OCI-LY7 (cell line): ENCODE measurements around the gene PLEKHG4B. TPM values are rescaled to one million over a fixed set of nuclear protein-coding genes. Genes with fewer than 3 reads are reported as not detected.
"Not testable (repeated sequence)": the region's sequence is repeated elsewhere in the genome, so short reads cannot be mapped to it uniquely, and the experiment has no call there.

Source experiments
- BruUV-seq: library from RNA; stranded (reverse); fragments of 400-500 nt; replicated peaks from 2 replicates; lab custom pipeline; 2021; lab: Mats Ljungman, UMichigan
- CTCF ChIA-PET: fragments of 300-600 bp; sonication (Branson Sonifier 250); formaldehyde crosslinking; loops from one replicate; lab custom pipeline; 2022; ENCODE audit warnings: antibody characterized with exemption; ENCODE audit not compliant: unreplicated experiment; lab: Charles Lee
- POLR2A ChIA-PET: fragments of 300-600 bp; sonication (Branson Sonifier 250); formaldehyde crosslinking; loops from one replicate; lab custom pipeline; 2022; ENCODE audit warnings: antibody characterized with exemption; lab: Charles Lee
- DNase-seq: peaks from one replicate; pipeline ENCODE4 v3.0.0-alpha.2; 2015; ENCODE audit warnings: low spot score
- H2AFZ ChIP-seq: fragments of 200-600 bp; sonication (generic), shearing (Covaris generic); 2 replicates; pipeline ENCODE4 v1.6.1; 2014; ENCODE audit warnings: mild to moderate bottlenecking, antibody characterized with exemption, low read length, moderate library complexity
- H3K27ac ChIP-seq: fragments of 200-600 bp; sonication (generic); 2 replicates; pipeline ENCODE4 v1.5.1; 2014; ENCODE audit warnings: mixed run types, low read depth, mild to moderate bottlenecking, moderate library complexity, low read length, inconsistent platforms; ENCODE audit not compliant: poor library complexity, severe bottlenecking
- H3K36me3 ChIP-seq: fragments of 200-600 bp; sonication (generic); 2 replicates; pipeline ENCODE4 v1.6.1; 2014; ENCODE audit warnings: mild to moderate bottlenecking, antibody characterized with exemption, low read length, moderate library complexity, mixed read lengths; ENCODE audit not compliant: insufficient read depth
- H3K4me1 ChIP-seq: fragments of 200-600 bp; sonication (generic); 2 replicates; pipeline ENCODE4 v1.5.1; 2014; ENCODE audit warnings: mild to moderate bottlenecking, low read length; ENCODE audit not compliant: insufficient read depth, poor library complexity, severe bottlenecking
- H3K4me2 ChIP-seq: fragments of 200-600 bp; sonication (generic); 2 replicates; pipeline ENCODE4 v1.6.1; 2014; ENCODE audit warnings: mild to moderate bottlenecking, low read length
- H3K4me3 ChIP-seq: fragments of 200-600 bp; sonication (generic); 2 replicates; pipeline ENCODE4 v1.5.1; 2014; ENCODE audit warnings: mild to moderate bottlenecking, low read depth, low read length; ENCODE audit not compliant: poor library complexity, severe bottlenecking
- H3K79me2 ChIP-seq: fragments of 200-600 bp; sonication (generic); 2 replicates; pipeline ENCODE4 v1.6.1; 2016; ENCODE audit warnings: low read depth, mild to moderate bottlenecking, low read length, moderate library complexity, mixed read lengths; ENCODE audit not compliant: insufficient read depth
- H3K9me2 ChIP-seq: fragments of 200-600 bp; sonication (generic); 2 replicates; pipeline ENCODE4 v1.6.1; 2016; ENCODE audit warnings: mild to moderate bottlenecking, low read length, mixed read lengths; ENCODE audit not compliant: insufficient read depth
- H3K9me3 ChIP-seq: fragments of 200-600 bp; sonication (generic); 2 replicates; pipeline ENCODE4 v1.6.1; 2014; ENCODE audit warnings: mild to moderate bottlenecking, mixed run types, low read length, mixed read lengths
- H4K20me1 ChIP-seq: fragments of 200-600 bp; sonication (generic); 2 replicates; pipeline ENCODE4 v1.6.1; 2014; ENCODE audit warnings: mild to moderate bottlenecking, antibody characterized with exemption, low read length, moderate library complexity, mixed read lengths; ENCODE audit not compliant: insufficient read depth
- CTCF ChIP-seq: fragments of 200-600 bp; sonication (generic); conservative IDR thresholded peaks from 2 replicates; pipeline ENCODE4 v1.5.1; 2014; ENCODE audit warnings: mild to moderate bottlenecking, antibody characterized with exemption, low read length, moderate library complexity, mixed read lengths
- EZH2phosphoT487 ChIP-seq: fragments of 200-600 bp; sonication (generic); IDR thresholded peaks from 2 replicates; pipeline ENCODE4 v1.6.1; 2018; ENCODE audit warnings: low read depth, borderline replicate concordance, mild to moderate bottlenecking, mixed run types, antibody characterized with exemption, low read length, moderate library complexity, mixed read lengths
- intact Hi-C: fragments of 100-400 bp; cut with micrococcal nuclease; formaldehyde crosslinking; loops from one replicate; pipeline ENCODE4 v1.10.0; 2022; ENCODE audit not compliant: unreplicated experiment
- total RNA-seq, 2 experiments: library from RNA; depleted of rRNA in 1 of 2; stranded (reverse); fragments of >200 nt in 1 of 2; shearing (Covaris generic) in 1 of 2; gene quantifications; 2 replicates each; pipeline ENCODE4 v1.2.3, GENCODE V29; 2014 to 2022

The PLEKHG4B gene
- total RNA-seq, 2 experiments from 2014 or later, result 0.30 to 0.41 TPM

DNA sequence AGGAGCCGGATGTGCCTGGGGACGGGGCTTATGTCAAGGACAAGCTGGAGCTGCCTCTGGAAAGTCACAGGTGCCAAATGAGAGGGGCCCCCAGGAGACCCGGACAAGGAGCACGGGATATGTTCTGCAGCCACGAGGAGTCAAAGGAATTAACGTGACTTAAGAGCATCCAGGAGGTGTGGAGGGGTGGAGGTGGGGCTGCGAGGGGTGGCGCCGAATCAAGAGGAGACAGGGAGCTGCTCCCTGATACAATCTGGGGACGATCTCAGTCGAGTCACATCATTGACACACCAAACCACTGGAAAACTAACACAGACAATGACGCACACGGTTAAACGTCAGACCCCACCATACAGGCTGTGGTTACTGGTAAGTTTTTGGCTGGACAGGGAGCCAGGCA is 115.6 kb downstream of the PLEKHG4B start:
- no peak for TF ChIP-seq CTCF
- no peak for TF ChIP-seq EZH2phosphoT487
- Histone ChIP-seq H3K36me3 (peaks cover 55% of the 10 kb centered on the region), H3K79me2 (peaks cover 31% of the 10 kb centered on the region), H2AFZ (no peak overlapping the region), H3K9me2 (no peaks in the 10 kb centered on the region), H4K20me1 (peaks cover 5% of the 10 kb centered on the region), H3K9me3 (no peaks in the 10 kb centered on the region), H3K4me2 (no peak overlapping the region), H3K4me1 (peaks cover 15% of the 10 kb centered on the region), H3K27ac (no peak overlapping the region), H3K4me3 (no peak overlapping the region)
- BruUV-seq, result no TSS peak
- ChIA-PET POLR2A (interaction anchor here (0.6 to 0.7 kb wide), 2 partner anchors 13 to 17 kb away, joined by 3 read pairs; no protein-coding TSS in a partner anchor), CTCF (no interaction called here)
- intact Hi-C loops, result no loop called here
- DNase-seq, result no peak

DNA sequence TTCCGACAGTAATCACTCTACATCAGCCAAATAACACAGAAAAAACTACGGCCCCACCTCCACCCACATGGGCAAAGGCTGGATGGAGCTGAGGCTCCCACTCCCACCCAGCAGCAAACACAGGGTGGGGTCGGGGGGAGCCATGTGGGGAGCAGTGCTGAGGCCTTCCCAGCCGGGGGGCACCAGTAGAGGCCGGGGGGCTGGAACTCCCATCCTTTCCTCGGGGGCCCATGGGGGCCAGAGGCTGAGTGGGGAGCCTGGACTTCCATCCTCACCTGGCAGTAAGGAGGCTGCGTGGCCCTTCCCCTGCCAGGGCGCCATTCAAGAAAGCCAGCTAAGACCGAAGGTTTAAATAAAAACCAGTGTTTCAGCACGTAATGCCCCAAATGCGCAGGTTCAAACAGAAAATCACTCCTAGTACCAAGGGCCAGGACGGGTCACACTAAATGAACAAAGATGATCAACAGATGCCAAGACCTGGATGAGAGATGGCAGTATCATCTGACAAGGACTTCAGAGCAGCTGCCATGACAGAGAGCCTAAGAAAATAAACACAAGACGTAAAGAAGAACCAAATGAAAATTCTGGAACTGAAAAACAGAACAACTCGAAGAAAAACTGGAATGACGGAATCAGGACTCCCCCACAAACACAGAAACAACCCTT is 116.6 kb downstream of the PLEKHG4B start:
- Histone ChIP-seq H3K4me2 (no peak overlapping the region), H2AFZ (no peak overlapping the region), H3K4me1 (peaks cover 5% of the 10 kb centered on the region), H3K9me2 (no peaks in the 10 kb centered on the region), H4K20me1 (peaks cover 5% of the 10 kb centered on the region), H3K79me2 (peaks cover 33% of the 10 kb centered on the region), H3K4me3 (no peak overlapping the region), H3K9me3 (no peaks in the 10 kb centered on the region), H3K27ac (no peak overlapping the region), H3K36me3 (peaks cover 52% of the 10 kb centered on the region)
- POLR2A ChIA-PET, result no interaction called here
- intact Hi-C loops, result no loop called here
- TF ChIP-seq EZH2phosphoT487, result no peak
- TF ChIP-seq CTCF, result no peak
- DNase-seq, result no peak
- BruUV-seq, result no TSS peak
- CTCF ChIA-PET, result no interaction called here

GRCh38 chr5:213803-214395 is 121.9 kb downstream of the PLEKHG4B start:
- Histone ChIP-seq H3K4me1 (peaks cover 17% of the 10 kb centered on the region), H3K4me2 (no peak overlapping the region), H3K9me2 (no peaks in the 10 kb centered on the region), H3K9me3 (no peaks in the 10 kb centered on the region), H2AFZ (no peak overlapping the region), H3K4me3 (no peak overlapping the region), H3K79me2 (peaks cover 48% of the 10 kb centered on the region), H3K36me3 (peaks cover 17% of the 10 kb centered on the region), H4K20me1 (peaks cover 6% of the 10 kb centered on the region), H3K27ac (no peak overlapping the region)
- intact Hi-C loops, result no loop called here
- BruUV-seq, result no TSS peak
- TF ChIP-seq CTCF, result no peak
- no peak for TF ChIP-seq EZH2phosphoT487
- ChIA-PET CTCF (no interaction called here), POLR2A (interaction anchor here (1.7 kb wide), 1 partner anchor 26 kb away, joined by 5 read pairs; no protein-coding TSS in a partner anchor)
- DNase-seq, result no peak

DNA sequence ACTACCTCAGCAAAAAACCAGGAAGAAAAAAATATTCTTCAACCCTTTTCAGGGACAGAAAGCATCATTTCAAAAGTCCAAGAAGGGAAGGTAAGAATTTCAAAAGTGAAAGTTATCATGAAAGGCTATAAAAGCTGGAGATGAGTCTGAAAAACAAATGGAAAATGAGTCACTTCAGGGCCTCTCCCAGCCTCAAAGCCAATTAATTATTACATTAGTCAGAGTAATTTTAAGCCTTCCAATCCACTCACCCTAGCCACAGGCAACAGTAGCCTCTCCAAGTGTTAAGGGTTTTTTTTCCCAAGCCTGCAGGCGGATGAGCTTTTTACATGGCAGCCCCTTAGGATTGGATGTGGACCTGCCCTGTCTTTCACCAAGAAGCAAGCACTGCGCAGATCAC is 123.3 kb downstream of the PLEKHG4B start:
- Histone ChIP-seq H3K36me3 (peaks cover 18% of the 10 kb centered on the region), H3K4me2 (peak overlapping the region; percentile 62), H3K4me1 (peaks cover 22% of the 10 kb centered on the region), H3K27ac (peak overlapping the region; percentile 63), H3K79me2 (peaks cover 53% of the 10 kb centered on the region), H4K20me1 (peaks cover 15% of the 10 kb centered on the region), H3K4me3 (peak overlapping the region; percentile 32)
- BruUV-seq, DNase-seq, POLR2A ChIA-PET, H2AFZ ChIP-seq, CTCF ChIA-PET, H3K9me3 ChIP-seq, H3K9me2 ChIP-seq: not testable (repeated sequence)
- intact Hi-C loops, result loop anchor here (5.0 kb wide), 1 partner anchor 1127 kb away; no protein-coding TSS in a partner anchor
